ENCODE measurements around the gene MTOR.
"Not testable (repeated sequence)": the region's sequence is repeated elsewhere in the genome, so short reads cannot be mapped to it uniquely, and the experiment has no call there.

Gene MTOR

GRCh38 chr1:11073398-11073797, 189.0 kb downstream of the MTOR start:
- DNase-seq (ENCODE audit: low read depth), result not testable (repeated sequence)

GRCh38 chr1:11072216-11072917, 190.0 kb downstream of the MTOR start:
- H3K4me3 ChIP-seq (ENCODE audit: low read depth, low read length), result no peak overlapping the region
- no peak for DNase-seq (ENCODE audit: low read depth)

More at GRCh38 chr1:11073398-11073797, 189.0 kb downstream of the MTOR start:
- not testable (repeated sequence) for H3K4me3 ChIP-seq (ENCODE audit: low read depth, low read length)

GRCh38 chr1:11071463-11072215, 190.7 kb downstream of the MTOR start:
- H3K4me3 ChIP-seq (ENCODE audit: low read depth, low read length), result no peak overlapping the region
- DNase-seq (ENCODE audit: low read depth), result no peak

GRCh38 chr1:11070876-11071275, 191.5 kb downstream of the MTOR start:
- no peak for DNase-seq (ENCODE audit: low read depth)
- H3K4me3 ChIP-seq (ENCODE audit: low read depth, low read length), result no peak overlapping the region

- H3K4me3 ChIP-seq (ENCODE audit: low read depth, low read length), result no peak overlapping the region
- no peak for DNase-seq (ENCODE audit: low read depth)
Observed at GRCh38 chr1:11068600-11069473, 193.5 kb downstream of the MTOR start.

- no peak for DNase-seq (ENCODE audit: low read depth)
- no peak overlapping the region for H3K4me3 ChIP-seq (ENCODE audit: low read depth, low read length)
Observed at GRCh38 chr1:11067716-11068599, 194.4 kb downstream of the MTOR start.

GRCh38 chr1:11065796-11066195, 196.6 kb downstream of the MTOR start:
- no peak for DNase-seq (ENCODE audit: low read depth)
- H3K4me3 ChIP-seq (ENCODE audit: low read depth, low read length), result no peak overlapping the region

GRCh38 chr1:11064942-11065341, 197.4 kb downstream of the MTOR start:
- no peak overlapping the region for H3K4me3 ChIP-seq (ENCODE audit: low read depth, low read length)
- DNase-seq (ENCODE audit: low read depth), result no peak

- not testable (repeated sequence) for H3K4me3 ChIP-seq (ENCODE audit: low read depth, low read length); DNase-seq (ENCODE audit: low read depth)
Observed at GRCh38 chr1:11063937-11064537, 198.3 kb downstream of the MTOR start.

- no peak overlapping the region for H3K4me3 ChIP-seq (ENCODE audit: low read depth, low read length)
- peak; percentile 19 for DNase-seq (ENCODE audit: low read depth)
Observed at GRCh38 chr1:11062965-11063401, 199.4 kb downstream of the MTOR start.

- no peak for DNase-seq (ENCODE audit: low read depth)
- H3K4me3 ChIP-seq (ENCODE audit: low read depth, low read length), result no peak overlapping the region
Observed at GRCh38 chr1:11061652-11062365, 200.5 kb downstream of the MTOR start.

- H3K4me3 ChIP-seq (ENCODE audit: low read depth, low read length), result peak within 1 kb of the TSS; percentile 96
- peak; percentile 68 for DNase-seq (ENCODE audit: low read depth)
Observed at GRCh38 chr1:11059968-11060830, 202.2 kb downstream of the MTOR start, which contains the start of gene SRM. Gene SRM (minus strand): TSS chr1:11060018. CDS start chr1:11059943, 75 bp downstream.

GRCh38 chr1:11059155-11059967, 203.0 kb downstream of the MTOR start:
- DNase-seq (ENCODE audit: low read depth), result no peak
- peak overlapping the region; percentile 96 for H3K4me3 ChIP-seq (ENCODE audit: low read depth, low read length)

- H3K4me3 ChIP-seq (ENCODE audit: low read depth, low read length), result peak overlapping the region; percentile 96
- no peak for DNase-seq (ENCODE audit: low read depth)
Observed at GRCh38 chr1:11058595-11059154, 203.7 kb downstream of the MTOR start.

GRCh38 chr1:11058026-11058425, 204.3 kb downstream of the MTOR start:
- DNase-seq (ENCODE audit: low read depth), result no peak
- H3K4me3 ChIP-seq (ENCODE audit: low read depth, low read length), result no peak overlapping the region

- no peak for DNase-seq (ENCODE audit: low read depth)
- no peak overlapping the region for H3K4me3 ChIP-seq (ENCODE audit: low read depth, low read length)
Observed at GRCh38 chr1:11057477-11057876, 204.9 kb downstream of the MTOR start.
